ENCODE results near the gene MYO5B.
"Not testable (repeated sequence)": the region's sequence is repeated elsewhere in the genome, so short reads cannot be mapped to it uniquely, and the experiment has no call there.

MYO5B gene

DNA sequence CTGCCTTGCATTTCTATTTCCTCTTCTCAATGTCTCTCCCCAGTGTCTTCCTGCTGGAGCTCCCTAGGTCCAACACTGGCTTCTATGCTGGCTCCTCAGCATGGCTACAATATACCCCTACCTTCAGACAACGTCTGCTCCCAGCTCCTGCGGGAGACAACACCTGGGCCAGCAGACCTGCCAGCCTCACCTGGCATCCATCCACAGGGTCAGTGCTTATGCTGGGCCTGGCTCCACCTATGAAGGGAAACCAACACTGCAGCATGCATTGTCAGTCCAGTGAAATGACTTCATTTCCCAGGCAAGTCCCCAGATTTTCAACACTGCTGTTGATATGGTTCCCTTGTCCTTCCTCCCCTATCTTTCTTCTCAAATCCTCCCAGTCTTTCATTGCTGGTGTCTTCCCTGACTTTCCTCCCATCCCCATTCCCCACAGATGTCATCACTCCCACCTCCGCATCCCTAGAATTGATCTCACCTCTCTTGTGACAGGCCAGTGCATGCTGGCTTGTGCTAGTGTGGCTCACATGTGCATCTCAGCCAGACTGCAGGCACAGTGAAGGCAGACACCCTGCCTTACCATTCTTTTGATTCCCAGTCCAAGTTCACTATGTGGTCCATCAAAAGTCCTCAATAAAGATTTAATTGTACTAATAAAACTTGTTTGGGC, 98.0 kb downstream of the MYO5B start:
- no peak for DNase-seq

GRCh38 chr18:50094786-50095185, 100.2 kb downstream of the MYO5B start:
- not testable (repeated sequence) for DNase-seq

GRCh38 chr18:50094221-50094773, 100.7 kb downstream of the MYO5B start:
- no peak for DNase-seq

GRCh38 chr18:50093366-50094064, 101.4 kb downstream of the MYO5B start:
- DNase-seq = no peak

DNA sequence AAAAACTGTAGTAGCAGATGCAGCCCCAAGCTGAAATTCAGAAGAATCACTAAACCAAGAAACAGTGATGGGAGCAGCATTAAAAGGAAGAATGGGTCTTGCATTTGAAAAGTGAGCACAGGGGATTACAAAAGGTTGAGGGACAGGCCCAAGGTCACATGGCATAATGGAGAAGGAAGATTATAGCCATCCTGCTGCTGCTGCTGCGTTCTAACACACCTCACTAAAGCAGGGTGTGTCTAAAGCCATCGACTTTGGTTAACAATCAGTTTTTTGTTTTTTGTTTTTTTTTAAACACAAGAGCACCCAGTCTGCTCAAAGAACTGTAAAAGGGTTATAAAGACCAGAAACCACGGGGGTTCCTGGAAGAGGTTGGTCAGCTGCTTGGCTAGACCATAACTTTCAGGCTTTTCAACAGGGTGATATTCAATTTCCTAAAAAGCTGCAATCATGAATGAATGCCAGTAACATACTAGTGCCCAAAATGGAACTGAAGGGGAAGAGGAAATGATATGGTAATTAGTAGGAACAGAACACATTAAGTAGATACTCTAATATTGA, 102.6 kb downstream of the MYO5B start:
- DNase-seq = no peak

GRCh38 chr18:50091509-50092244, 103.3 kb downstream of the MYO5B start:
- no peak for DNase-seq

DNA sequence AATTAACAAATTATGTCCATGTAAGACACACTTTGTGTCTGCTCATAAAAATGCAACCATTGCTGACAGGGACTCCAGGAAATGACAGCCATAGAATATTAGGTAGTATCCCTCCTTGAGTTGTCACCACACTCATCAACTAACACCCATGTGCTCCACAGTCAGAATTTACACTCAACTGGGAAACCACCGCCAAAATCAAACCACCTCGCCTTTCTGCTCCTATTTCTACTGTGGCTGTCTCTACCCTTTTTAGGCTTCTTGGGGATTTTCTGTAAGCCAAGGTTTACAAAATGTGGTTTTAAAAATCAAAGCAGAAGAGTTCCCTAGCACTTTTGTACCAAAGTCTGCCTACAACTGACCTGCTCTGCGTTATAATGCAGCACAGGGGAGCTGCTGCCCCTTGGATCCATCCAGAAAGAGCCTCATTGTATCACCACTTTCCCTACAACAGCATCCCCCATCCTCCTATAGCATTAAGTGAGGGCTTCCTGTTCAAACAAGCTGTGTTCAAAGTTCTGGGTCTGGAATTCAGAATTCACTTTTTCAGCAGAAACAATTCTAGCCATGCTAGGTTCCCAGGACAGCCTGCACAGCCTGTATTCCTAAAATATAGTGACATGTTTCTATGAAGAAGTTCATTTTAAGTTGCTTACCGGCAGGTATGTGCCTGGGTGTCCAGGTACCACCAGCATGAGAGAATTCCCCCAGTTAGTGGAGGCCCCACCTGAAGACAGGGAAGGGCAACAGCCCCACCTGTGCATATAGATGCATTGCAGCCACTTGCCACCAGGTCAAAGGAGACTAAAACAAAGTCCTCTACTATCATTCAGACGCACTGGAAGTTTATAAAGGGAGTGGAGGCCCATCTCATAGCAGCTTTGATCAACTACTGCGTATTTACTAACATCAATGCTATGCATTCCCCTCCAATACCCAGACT, 104.3 kb downstream of the MYO5B start:
- no peak for DNase-seq

GRCh38 chr18:50089702-50090101, 105.2 kb downstream of the MYO5B start:
- no peak for DNase-seq

- no peak for DNase-seq
These were observed 111.2 kb downstream of the MYO5B start for GRCh38 chr18:50083708-50084107.

DNA sequence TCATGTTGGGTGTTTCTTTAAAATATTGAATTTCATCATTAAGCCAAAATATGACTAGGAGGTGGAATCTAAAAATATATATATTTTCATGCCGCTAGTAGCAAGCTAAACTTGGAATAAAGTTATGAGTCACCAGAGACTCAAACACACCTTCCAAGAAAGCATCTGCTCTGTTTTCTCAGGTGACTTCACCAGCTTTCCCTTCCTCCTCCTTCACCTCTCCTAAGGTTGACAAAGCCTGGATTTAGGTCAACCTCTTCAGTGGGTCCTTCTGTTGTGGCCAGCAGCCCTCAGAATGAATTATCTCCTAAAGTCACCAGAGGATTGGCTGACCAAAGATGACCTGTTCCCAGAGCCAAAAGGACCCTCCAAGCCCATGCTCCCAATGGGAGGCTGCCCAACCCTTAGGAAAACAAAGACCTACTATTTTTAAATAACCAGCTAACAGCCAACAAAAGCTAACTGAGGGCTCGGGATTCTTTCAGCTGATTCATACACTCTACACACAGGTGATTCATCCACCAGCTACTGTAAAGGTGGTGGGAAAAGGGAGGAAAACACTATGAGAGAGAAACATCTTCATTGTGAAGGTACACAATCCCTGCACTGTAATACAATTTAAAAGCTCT, 113.9 kb downstream of the MYO5B start:
- DNase-seq = no peak

GRCh38 chr18:50080316-50080715, 114.6 kb downstream of the MYO5B start:
- no peak for DNase-seq

DNA sequence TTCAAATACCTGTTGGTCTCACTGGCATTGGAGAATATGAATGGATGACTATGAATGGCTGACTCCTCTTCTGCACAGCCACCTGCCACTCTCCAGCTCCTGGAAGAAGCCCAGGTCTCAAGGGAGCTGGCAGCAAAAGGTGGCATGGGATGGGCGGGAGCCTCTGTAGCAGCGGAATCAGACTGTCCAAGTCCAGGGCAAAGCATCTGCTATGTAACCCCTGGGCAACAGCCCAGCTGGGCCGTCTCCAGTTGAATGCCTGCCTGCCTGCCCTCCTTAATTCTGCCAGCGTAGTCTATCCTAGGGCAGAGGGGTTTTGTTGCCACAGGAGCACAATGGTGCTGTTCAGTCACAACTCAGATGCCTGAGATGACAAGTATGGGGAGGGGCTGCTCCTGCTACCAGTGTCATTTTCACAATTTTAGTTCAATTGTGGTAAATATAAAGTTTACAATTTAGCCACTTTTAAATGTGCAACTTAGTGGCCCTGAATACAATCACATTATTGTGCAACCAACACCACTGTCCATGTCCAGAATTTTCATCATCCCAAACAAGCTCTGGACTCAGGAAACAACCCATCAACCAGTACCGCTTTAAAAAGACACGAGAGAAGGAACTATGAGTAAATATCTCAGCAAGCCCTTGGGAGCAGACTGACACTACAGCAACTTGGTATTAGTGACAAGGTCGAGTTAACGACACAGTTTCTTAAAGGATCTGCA, 115.2 kb downstream of the MYO5B start:
- no peak for DNase-seq

DNA sequence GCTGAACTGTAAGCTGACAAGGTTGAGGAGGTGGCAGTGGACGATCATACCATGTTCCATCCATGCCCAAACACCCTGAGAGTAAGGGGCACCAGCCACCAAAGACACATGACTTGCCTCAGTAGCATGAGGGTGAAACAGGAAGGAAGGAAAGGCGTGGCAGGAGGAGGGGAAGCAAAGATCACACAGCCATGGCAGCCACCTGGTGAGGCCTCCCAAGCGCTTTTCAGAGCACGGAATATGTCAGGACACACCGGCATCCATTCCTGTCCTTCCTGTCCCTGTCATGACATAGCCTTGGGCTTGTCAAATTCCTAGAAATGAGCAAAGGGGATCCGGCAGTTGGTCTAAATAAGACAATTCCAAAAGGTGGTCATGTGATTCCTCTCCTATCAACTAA, 118.7 kb downstream of the MYO5B start:
- no peak for DNase-seq

- no peak for DNase-seq
These were observed 119.2 kb downstream of the MYO5B start for GRCh38 chr18:50075772-50076171.

GRCh38 chr18:50074404-50074803, 120.5 kb downstream of the MYO5B start:
- DNase-seq = no peak

- no peak for DNase-seq
These were observed 121.6 kb downstream of the MYO5B start for GRCh38 chr18:50073319-50073718.

DNA sequence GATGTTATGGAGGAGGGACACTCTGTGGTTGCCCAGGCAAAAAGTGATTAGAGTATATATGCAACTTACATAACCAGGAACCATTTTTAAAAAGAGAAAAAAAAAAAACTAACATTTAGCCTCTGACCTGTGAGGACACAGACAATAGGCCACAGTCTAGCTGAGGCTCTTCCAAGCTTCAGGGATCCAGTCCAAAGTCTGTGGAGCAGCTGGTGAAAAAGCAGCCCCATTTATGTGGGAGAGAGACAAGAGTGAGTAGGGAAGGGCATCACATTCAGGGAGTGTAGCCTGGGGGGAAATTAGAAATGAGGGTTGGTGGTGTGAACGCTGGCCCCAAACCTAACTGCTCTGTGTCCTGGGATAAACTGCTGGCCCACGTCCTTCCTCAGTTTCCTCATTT, 122.8 kb downstream of the MYO5B start:
- no peak for DNase-seq

DNA sequence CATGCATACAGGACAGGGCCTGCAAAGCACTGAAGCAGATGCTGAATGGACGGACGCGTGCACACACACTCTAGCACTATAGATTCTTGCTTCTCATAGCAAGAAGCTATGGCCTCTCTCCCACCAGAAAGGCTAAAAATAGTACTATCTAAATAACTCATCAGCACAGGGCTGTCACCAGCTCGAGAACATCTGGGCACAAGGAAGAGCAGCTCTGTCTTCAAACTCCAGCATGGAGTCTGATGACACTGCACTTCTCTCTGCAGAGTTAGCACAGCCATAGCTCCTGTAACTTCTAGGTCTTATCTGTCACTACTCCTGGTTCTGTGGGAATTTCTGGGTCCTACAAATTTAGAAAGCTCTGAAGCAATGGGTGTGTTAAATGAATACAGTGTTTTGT, 123.5 kb downstream of the MYO5B start:
- no peak for DNase-seq

- DNase-seq = no peak
These were observed 125.5 kb downstream of the MYO5B start for GRCh38 chr18:50069422-50069821.

- no peak for DNase-seq
These were observed 129.4 kb downstream of the MYO5B start for GRCh38 chr18:50065527-50065926.

GRCh38 chr18:50065039-50065438, 129.9 kb downstream of the MYO5B start:
- no peak for DNase-seq
